IPS-18a (cell line): Measurements from ENCODE around the gene UVRAG.

ENCODE experiments used
- H3K27ac ChIP-seq: one replicate; pipeline ENCODE4 v1.5.1; 2013; ENCODE audit warnings: low read length
- H3K27me3 ChIP-seq: one replicate; pipeline ENCODE4 v1.6.1; 2013; ENCODE audit warnings: mild to moderate bottlenecking, low read length; ENCODE audit not compliant: control insufficient read depth, insufficient read depth
- H3K36me3 ChIP-seq: one replicate; pipeline ENCODE4 v1.6.1; 2013; ENCODE audit warnings: low read depth, low read length; ENCODE audit not compliant: control insufficient read depth
- H3K4me1 ChIP-seq: one replicate; pipeline ENCODE4 v1.6.1; 2013; ENCODE audit warnings: low read depth, low read length; ENCODE audit not compliant: control insufficient read depth
- H3K4me3 ChIP-seq: one replicate; pipeline ENCODE4 v1.5.1; 2013; ENCODE audit warnings: low read length
- H3K9ac ChIP-seq: one replicate; pipeline ENCODE4 v1.6.1; 2013; ENCODE audit warnings: mild to moderate bottlenecking, low read length, moderate library complexity
- H3K9me3 ChIP-seq: one replicate; pipeline ENCODE4 v1.6.1; 2013; ENCODE audit warnings: low read depth, low read length; ENCODE audit not compliant: control insufficient read depth

Gene UVRAG

DNA sequence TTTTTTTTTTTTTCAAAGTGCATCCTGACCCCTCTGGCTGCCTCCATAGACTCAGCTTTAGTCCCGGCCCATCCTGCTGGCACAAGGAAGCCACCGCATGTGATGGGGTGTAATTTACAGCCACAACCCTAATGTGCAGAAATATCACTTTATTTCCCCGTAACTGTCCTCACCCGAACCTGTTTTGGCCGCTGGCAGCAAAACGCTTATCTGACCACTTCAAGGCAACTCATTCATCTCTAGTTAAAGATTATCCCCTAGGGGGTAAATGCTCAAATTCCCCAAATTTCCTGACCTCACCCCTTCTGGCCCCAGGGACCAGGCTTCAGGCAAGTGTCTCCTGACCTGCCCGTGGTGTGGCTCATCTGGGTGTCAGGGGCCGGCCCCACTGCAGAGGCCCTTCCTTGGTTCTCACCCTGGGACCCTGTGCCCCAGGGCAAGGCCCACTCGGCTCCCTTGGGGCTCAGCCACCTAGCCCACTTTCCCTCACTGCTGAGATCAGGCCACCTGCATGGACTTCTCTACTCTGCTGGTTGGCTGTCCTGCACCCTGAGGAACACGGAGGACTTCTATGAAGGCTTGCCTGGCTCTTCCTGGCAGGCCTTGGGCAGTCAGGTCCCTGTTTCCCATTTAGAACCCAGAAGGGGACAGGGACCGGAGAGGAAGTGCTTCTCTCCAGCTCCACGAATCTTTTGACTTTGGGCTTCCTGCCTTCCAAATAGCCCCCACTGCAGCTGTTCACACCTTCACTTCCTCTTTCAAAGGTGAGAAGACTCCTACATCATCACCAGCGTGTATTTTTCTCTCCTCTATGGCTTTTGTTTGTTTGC, 337.9 kb downstream of the UVRAG start:
- peak overlapping the region; percentile 42 for H3K4me3 ChIP-seq
- H3K36me3 ChIP-seq = no peaks in the 10 kb centered on the region
- H3K4me1 ChIP-seq = no peaks in the 10 kb centered on the region
- H3K27ac ChIP-seq = no peak overlapping the region
- H3K9ac ChIP-seq = peak overlapping the region; percentile 50
- H3K9me3 ChIP-seq = no peaks in the 10 kb centered on the region
- peaks cover 24% of the 10 kb centered on the region for H3K27me3 ChIP-seq

DNA sequence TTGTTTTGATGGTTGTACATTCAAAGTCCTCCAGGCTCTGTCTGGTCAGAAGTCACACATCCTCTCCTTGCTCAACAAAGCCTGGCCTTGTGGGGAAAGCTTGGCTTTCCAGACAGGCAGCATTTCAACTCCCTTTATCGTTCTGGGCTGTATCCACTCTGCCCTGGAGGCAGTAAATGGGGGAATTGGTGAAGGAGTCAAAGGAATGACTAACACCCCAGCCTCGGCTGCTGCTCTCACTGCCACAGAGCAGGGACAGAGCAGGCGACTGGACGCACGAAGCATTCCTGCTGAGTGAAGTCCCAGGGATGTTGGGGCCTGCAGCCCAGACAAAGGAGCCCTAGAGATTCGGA, 338.5 kb downstream of the UVRAG start:
- Histone ChIP-seq H3K9me3 (no peaks in the 10 kb centered on the region), H3K4me3 (no peak overlapping the region), H3K27ac (no peak overlapping the region), H3K4me1 (no peaks in the 10 kb centered on the region), H3K27me3 (peaks cover 24% of the 10 kb centered on the region), H3K36me3 (no peaks in the 10 kb centered on the region), H3K9ac (no peak overlapping the region)

- Histone ChIP-seq H3K27me3 (peaks cover 24% of the 10 kb centered on the region), H3K36me3 (no peaks in the 10 kb centered on the region), H3K4me3 (no peak overlapping the region), H3K9me3 (no peaks in the 10 kb centered on the region), H3K27ac (no peak overlapping the region), H3K4me1 (no peaks in the 10 kb centered on the region), H3K9ac (no peak overlapping the region)
Observed at GRCh38 chr11:76155500-76156227, 340.7 kb downstream of the UVRAG start.

DNA sequence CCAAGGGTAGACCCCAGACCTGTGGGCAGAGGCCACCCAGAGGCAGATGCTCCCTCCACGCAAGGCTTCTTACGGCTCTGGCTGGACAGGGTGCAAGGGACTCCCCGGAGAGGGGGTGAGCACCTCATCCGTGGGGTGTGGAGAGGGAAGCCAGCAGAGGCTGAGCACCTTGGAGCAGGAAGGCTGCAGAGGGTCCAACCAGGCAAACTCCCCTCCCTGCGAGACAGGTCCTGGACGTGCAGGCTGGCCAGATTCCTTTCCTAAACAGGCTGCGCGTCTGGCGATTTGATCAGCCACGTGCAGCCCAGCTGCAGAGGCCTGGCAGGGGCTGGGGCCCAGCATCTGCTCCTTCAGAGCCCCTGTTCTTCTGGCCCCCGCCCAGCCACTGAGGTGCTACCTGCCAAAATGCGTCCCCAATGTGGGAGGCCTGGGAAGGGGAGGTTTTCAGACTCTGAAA, 342.0 kb downstream of the UVRAG start:
- Histone ChIP-seq H3K9me3 (no peaks in the 10 kb centered on the region), H3K4me1 (no peaks in the 10 kb centered on the region), H3K27ac (no peak overlapping the region), H3K36me3 (no peaks in the 10 kb centered on the region), H3K4me3 (no peak overlapping the region), H3K9ac (no peak overlapping the region), H3K27me3 (peaks cover 15% of the 10 kb centered on the region)

GRCh38 chr11:76157891-76158290, 342.9 kb downstream of the UVRAG start:
- no peak overlapping the region for H3K27ac ChIP-seq
- H3K27me3 ChIP-seq = peaks cover 8% of the 10 kb centered on the region
- no peaks in the 10 kb centered on the region for H3K36me3 ChIP-seq
- H3K4me3 ChIP-seq = no peak overlapping the region
- H3K9me3 ChIP-seq = no peaks in the 10 kb centered on the region
- H3K4me1 ChIP-seq = no peaks in the 10 kb centered on the region
- no peak overlapping the region for H3K9ac ChIP-seq

DNA sequence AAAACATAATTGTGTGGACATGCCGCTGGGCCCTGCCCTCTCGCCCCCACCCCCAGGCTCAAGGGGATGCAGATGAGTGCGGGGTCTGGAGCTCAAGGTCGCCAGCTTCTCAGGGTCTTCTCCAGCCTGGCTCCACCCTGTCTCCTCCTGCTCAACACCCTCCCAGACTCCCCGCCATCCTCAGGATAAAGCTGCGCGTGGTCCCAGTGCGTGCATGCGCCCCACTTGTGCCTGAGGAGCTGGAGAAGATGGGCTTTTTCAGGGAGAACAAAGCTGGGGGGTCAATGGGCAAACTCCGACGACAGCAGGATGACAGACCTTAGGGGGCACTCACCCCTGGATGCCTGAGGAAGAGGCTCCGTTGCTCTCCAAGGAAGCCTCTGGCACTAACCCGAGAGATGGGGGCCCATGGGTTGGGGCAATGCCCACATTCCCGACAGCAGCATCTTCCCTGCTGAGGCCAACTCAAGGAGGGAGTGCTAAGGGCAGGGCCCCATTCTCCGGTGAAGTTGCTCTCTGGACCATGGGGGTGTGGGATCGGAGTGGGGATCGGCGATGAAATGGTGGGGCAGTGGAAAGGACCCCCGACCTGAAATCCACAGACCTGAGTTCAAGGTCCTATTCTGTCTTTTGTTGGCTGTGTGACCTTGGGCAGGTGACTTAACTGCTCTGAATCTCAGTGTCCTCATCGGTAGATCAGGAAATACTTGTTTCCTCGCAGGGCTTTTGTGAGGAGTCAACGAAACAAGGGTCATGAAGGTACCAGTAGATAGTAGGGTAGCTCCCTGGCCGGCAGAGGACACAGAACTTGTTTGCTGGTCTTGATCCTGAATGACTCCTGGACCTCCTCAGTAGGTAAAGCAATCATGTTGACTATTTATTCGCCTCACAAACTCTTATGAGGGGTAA, 343.6 kb downstream of the UVRAG start:
- H3K4me1 ChIP-seq = no peaks in the 10 kb centered on the region

DNA sequence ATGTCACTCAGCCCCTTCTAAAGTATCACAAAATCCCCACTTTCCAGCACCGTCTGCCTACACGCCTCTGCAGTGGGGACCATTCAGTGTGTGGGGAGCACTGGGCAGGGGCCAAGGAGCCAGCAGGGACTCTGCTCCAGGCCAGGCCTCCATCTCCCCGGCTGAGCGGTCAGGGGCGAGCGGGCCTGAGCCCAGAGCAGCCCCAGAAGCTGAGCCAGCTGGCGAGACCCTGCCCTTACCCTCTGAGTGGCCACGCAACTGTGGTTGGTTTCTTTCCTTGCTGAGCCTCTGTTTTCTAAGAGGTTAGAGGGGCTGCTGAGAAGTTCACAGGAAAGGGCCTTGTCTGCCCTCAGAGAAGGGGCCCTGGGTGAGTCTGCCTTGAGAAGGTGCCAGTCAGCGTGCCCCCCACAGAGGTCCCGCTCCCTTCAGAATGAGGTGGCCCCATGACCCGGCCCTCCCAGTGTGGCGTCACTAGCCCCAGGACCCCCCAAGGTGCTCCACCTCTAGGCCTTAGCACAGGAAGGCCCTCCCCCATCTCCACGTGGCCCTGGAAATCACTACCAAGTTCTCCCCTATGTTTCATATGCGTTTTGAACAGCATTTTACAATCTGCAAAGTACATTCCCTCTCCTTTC, 344.4 kb downstream of the UVRAG start:
- no peaks in the 10 kb centered on the region for H3K9me3 ChIP-seq
- no peak overlapping the region for H3K4me3 ChIP-seq
- H3K27me3 ChIP-seq = peaks cover 6% of the 10 kb centered on the region
- H3K27ac ChIP-seq = no peak overlapping the region
- H3K9ac ChIP-seq = no peak overlapping the region
- H3K36me3 ChIP-seq = no peaks in the 10 kb centered on the region
- no peaks in the 10 kb centered on the region for H3K4me1 ChIP-seq

More for the DNA sequence above, 343.6 kb downstream of the UVRAG start:
- H3K9ac ChIP-seq = no peak overlapping the region
- H3K36me3 ChIP-seq = no peaks in the 10 kb centered on the region
- peaks cover under 1% of the 10 kb centered on the region for H3K27me3 ChIP-seq
- H3K9me3 ChIP-seq = no peaks in the 10 kb centered on the region
- H3K4me3 ChIP-seq = no peak overlapping the region
- no peak overlapping the region for H3K27ac ChIP-seq

DNA sequence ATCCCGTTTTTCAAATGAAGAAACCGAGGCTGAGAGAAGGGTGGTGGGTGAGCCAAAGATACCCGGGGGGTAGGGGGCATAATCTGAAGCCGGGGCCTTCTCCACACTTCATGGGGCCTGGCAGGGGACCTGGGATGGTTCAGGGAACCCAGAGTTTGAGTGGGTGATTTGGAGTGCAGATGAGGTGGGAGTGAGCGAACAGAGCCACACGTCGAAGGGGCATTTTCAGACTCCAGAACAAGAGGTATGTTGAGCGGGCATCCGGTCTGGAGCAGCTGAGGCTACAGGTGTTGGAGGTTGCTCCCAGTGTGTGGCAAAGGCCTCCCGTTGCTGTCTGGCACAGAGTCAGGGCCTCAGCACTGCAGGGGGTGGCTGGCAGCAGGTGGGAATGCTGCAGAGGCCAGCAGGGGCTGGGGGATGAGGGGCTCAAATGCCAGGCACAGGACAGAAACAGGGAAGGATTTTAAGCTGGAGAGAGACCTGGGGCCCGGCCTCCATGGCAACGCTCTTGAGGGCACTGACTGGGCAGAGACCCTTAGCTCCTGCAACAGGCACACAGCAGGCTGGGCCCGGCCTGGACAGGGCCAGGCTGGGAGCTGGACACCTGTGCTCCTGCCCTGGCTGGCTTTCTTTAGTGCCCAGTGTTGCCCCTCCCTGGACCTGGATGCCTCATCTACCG, 345.1 kb downstream of the UVRAG start:
- H3K27ac ChIP-seq = no peak overlapping the region
- no peaks in the 10 kb centered on the region for H3K4me1 ChIP-seq
- no peaks in the 10 kb centered on the region for H3K36me3 ChIP-seq
- H3K9me3 ChIP-seq = no peaks in the 10 kb centered on the region
- no peak overlapping the region for H3K4me3 ChIP-seq
- peaks cover 12% of the 10 kb centered on the region for H3K27me3 ChIP-seq
- H3K9ac ChIP-seq = no peak overlapping the region

DNA sequence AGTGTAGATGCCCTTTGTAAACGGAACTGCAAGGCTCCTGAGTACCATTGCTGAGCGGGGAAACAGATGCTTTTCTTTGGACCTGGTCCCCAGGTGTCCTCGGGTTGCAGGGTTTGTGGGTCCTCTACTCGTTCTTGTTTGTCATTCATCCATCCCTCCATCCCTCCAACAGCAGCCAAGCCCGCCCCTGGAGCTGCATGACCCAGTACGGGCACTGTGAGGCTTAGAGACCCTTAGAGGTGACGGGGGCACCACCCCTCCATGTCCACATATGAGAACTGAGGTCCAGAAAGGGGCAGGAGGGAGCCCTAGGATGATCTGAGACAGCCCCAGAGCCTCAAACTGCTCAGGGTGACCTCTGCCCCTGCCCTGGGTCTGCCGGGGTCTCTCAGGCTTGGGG, 345.8 kb downstream of the UVRAG start:
- Histone ChIP-seq H3K9me3 (no peaks in the 10 kb centered on the region), H3K36me3 (no peaks in the 10 kb centered on the region), H3K4me1 (no peaks in the 10 kb centered on the region), H3K27ac (no peak overlapping the region), H3K27me3 (peaks cover 19% of the 10 kb centered on the region), H3K9ac (no peak overlapping the region), H3K4me3 (no peak overlapping the region)

DNA sequence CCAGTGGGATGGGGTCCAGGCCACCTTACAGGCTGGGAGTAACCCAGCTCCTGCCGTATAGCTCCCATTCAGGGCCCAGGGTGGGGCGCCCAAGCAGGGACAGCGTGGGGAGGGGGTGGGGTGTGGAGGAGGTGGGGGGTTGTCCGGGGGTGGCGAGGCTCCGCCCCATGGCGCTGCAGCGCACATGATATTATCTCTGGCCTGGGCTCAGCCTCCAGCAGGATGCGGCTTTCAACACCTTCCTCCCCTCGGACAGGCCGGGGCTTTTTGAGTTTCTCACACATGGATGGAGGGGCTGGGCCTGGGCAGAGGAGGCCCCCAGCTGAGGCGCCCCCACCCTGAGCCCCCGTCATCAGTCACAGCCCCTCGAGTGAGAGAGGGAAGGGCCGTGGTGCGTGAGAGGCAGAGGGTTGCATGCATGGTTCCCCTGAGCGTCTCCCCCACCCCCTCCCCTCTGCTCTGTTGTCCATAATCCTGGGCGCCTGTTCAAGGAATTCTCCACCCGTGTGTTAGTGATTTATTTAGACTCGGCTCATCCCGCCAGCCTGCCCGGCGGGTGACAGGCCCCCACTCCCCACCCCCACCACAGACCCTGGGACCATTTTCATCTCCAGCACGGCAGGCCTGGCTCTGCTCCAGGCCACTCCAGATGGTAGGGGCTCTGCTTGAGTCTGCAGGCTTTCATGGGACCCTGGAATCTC, 346.4 kb downstream of the UVRAG start:
- Histone ChIP-seq H3K4me1 (no peaks in the 10 kb centered on the region), H3K27ac (no peak overlapping the region), H3K4me3 (no peak overlapping the region), H3K9me3 (no peaks in the 10 kb centered on the region), H3K36me3 (no peaks in the 10 kb centered on the region), H3K9ac (no peak overlapping the region), H3K27me3 (peaks cover 25% of the 10 kb centered on the region)
